ENCODE results near the gene SFT2D2. TPM values are rescaled to one million over a fixed set of nuclear protein-coding genes. Genes with fewer than 3 reads are reported as not detected.

The SFT2D2 gene
- total and polyA plus RNA-seq, 2 of the 8 experiments (the other 6 are each of a cell fraction or from before 2014, with no cell fraction given), result 9.0 to 29.0 TPM

DNA sequence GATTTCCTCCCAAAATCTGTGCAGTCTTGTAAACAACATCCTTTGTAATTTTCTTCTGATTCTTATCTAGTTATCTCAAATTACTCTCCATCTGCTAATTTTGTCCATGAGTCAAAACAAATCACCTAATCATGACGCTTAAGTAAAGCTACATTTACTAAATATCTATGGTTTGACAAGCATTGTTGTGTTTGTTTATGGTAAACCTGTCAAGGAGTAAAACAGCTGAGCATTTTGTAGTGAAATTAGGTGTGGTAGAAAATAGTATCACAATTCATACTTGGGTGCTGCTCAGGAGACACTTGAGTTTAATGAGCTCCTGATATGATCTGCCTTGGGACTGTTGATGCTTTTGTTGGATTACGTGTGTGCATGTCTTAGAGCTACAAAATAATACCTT, 35.4 kb upstream of the SFT2D2 start (continued):
- TF ChIP-seq, protein P1, sequence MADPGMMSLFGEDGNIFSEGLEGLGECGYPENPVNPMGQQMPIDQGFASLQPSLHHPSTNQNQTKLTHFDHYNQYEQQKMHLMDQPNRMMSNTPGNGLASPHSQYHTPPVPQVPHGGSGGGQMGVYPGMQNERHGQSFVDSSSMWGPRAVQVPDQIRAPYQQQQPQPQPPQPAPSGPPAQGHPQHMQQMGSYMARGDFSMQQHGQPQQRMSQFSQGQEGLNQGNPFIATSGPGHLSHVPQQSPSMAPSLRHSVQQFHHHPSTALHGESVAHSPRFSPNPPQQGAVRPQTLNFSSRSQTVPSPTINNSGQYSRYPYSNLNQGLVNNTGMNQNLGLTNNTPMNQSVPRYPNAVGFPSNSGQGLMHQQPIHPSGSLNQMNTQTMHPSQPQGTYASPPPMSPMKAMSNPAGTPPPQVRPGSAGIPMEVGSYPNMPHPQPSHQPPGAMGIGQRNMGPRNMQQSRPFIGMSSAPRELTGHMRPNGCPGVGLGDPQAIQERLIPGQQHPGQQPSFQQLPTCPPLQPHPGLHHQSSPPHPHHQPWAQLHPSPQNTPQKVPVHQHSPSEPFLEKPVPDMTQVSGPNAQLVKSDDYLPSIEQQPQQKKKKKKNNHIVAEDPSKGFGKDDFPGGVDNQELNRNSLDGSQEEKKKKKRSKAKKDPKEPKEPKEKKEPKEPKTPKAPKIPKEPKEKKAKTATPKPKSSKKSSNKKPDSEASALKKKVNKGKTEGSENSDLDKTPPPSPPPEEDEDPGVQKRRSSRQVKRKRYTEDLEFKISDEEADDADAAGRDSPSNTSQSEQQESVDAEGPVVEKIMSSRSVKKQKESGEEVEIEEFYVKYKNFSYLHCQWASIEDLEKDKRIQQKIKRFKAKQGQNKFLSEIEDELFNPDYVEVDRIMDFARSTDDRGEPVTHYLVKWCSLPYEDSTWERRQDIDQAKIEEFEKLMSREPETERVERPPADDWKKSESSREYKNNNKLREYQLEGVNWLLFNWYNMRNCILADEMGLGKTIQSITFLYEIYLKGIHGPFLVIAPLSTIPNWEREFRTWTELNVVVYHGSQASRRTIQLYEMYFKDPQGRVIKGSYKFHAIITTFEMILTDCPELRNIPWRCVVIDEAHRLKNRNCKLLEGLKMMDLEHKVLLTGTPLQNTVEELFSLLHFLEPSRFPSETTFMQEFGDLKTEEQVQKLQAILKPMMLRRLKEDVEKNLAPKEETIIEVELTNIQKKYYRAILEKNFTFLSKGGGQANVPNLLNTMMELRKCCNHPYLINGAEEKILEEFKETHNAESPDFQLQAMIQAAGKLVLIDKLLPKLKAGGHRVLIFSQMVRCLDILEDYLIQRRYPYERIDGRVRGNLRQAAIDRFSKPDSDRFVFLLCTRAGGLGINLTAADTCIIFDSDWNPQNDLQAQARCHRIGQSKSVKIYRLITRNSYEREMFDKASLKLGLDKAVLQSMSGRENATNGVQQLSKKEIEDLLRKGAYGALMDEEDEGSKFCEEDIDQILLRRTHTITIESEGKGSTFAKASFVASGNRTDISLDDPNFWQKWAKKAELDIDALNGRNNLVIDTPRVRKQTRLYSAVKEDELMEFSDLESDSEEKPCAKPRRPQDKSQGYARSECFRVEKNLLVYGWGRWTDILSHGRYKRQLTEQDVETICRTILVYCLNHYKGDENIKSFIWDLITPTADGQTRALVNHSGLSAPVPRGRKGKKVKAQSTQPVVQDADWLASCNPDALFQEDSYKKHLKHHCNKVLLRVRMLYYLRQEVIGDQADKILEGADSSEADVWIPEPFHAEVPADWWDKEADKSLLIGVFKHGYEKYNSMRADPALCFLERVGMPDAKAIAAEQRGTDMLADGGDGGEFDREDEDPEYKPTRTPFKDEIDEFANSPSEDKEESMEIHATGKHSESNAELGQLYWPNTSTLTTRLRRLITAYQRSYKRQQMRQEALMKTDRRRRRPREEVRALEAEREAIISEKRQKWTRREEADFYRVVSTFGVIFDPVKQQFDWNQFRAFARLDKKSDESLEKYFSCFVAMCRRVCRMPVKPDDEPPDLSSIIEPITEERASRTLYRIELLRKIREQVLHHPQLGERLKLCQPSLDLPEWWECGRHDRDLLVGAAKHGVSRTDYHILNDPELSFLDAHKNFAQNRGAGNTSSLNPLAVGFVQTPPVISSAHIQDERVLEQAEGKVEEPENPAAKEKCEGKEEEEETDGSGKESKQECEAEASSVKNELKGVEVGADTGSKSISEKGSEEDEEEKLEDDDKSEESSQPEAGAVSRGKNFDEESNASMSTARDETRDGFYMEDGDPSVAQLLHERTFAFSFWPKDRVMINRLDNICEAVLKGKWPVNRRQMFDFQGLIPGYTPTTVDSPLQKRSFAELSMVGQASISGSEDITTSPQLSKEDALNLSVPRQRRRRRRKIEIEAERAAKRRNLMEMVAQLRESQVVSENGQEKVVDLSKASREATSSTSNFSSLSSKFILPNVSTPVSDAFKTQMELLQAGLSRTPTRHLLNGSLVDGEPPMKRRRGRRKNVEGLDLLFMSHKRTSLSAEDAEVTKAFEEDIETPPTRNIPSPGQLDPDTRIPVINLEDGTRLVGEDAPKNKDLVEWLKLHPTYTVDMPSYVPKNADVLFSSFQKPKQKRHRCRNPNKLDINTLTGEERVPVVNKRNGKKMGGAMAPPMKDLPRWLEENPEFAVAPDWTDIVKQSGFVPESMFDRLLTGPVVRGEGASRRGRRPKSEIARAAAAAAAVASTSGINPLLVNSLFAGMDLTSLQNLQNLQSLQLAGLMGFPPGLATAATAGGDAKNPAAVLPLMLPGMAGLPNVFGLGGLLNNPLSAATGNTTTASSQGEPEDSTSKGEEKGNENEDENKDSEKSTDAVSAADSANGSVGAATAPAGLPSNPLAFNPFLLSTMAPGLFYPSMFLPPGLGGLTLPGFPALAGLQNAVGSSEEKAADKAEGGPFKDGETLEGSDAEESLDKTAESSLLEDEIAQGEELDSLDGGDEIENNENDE (IDR thresholded peaks at IDR 0.05; ENCODE audit: insufficient replicate concordance, low read length), result no peak
- TF ChIP-seq SP4 (IDR thresholded peaks at IDR 0.05; ENCODE audit: low read length) (no peak), KDM1A (IDR thresholded peaks at IDR 0.05; ENCODE audit: borderline replicate concordance, low read length) (no peak), BCL11A (IDR thresholded peaks at IDR 0.05; ENCODE audit: low read depth in 2 of 2, low read length in 2 of 2) (no peak), MAFK (IDR thresholded peaks at IDR 0.05; ENCODE audit: low read depth, low read length) (no peak), EP300 (IDR thresholded peaks at IDR 0.05; ENCODE audit: borderline replicate concordance in 1 of 2, low read depth in 2 of 2, low read length in 2 of 2) (no peak), POLR2AphosphoS5 (IDR thresholded peaks at IDR 0.05; ENCODE audit: low read depth, low read length) (no peak), TAF7 (optimal IDR thresholded peaks at IDR 0.05; ENCODE audit: borderline replicate concordance, low read depth, low read length) (no peak)
- TF ChIP-seq, protein P2, sequence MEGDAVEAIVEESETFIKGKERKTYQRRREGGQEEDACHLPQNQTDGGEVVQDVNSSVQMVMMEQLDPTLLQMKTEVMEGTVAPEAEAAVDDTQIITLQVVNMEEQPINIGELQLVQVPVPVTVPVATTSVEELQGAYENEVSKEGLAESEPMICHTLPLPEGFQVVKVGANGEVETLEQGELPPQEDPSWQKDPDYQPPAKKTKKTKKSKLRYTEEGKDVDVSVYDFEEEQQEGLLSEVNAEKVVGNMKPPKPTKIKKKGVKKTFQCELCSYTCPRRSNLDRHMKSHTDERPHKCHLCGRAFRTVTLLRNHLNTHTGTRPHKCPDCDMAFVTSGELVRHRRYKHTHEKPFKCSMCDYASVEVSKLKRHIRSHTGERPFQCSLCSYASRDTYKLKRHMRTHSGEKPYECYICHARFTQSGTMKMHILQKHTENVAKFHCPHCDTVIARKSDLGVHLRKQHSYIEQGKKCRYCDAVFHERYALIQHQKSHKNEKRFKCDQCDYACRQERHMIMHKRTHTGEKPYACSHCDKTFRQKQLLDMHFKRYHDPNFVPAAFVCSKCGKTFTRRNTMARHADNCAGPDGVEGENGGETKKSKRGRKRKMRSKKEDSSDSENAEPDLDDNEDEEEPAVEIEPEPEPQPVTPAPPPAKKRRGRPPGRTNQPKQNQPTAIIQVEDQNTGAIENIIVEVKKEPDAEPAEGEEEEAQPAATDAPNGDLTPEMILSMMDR (IDR thresholded peaks at IDR 0.05; ENCODE audit: control extremely low read depth in 1 of 3, insufficient read depth in 1 of 3, low read depth in 1 of 3, low read length in 3 of 3), result no peak

All from H1 (cell line).